ENCODE results near the gene CLEC4G.
"Not testable (repeated sequence)": the region's sequence is repeated elsewhere in the genome, so short reads cannot be mapped to it uniquely, and the experiment has no call there.

The CLEC4G gene

DNA sequence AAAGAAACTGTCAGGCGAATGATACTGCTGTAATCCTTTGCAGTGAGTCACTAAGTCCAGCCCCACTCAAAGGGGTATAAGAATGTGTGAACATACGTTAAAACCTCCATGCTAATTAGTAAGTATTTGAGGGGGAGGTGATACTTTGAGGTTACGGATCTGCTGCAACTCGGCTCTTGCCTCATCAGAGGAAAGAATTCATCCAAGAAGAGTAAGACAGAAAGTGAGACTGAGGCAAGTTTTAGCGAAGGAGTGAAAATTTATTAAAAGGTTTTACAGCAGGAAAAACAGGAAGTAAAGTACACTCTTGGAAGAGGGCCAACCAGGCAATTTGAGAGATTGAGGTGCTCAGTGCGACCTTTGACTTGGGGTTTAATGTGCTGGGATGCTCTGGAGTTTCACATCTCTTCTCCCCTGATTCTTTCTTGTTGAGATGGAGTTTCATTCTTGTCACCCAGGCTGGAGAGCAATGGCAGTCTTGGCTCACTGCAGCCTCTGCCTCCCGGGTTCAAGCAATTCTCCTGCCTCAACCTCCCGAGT is 40.9 kb upstream of the CLEC4G start:
- in situ Hi-C loops (cut with HindIII; ENCODE audit: low sequenced_read_pairs): no loop called here
- no peak overlapping the region for H3K4me3 ChIP-seq (ENCODE audit: low read depth, low read length)
- TF ChIP-seq, protein P1, sequence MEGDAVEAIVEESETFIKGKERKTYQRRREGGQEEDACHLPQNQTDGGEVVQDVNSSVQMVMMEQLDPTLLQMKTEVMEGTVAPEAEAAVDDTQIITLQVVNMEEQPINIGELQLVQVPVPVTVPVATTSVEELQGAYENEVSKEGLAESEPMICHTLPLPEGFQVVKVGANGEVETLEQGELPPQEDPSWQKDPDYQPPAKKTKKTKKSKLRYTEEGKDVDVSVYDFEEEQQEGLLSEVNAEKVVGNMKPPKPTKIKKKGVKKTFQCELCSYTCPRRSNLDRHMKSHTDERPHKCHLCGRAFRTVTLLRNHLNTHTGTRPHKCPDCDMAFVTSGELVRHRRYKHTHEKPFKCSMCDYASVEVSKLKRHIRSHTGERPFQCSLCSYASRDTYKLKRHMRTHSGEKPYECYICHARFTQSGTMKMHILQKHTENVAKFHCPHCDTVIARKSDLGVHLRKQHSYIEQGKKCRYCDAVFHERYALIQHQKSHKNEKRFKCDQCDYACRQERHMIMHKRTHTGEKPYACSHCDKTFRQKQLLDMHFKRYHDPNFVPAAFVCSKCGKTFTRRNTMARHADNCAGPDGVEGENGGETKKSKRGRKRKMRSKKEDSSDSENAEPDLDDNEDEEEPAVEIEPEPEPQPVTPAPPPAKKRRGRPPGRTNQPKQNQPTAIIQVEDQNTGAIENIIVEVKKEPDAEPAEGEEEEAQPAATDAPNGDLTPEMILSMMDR (IDR thresholded peaks at IDR 0.05; ENCODE audit: low read depth, low read length, missing control alignments): no peak
- no peak for DNase-seq (ENCODE audit: low read depth)

- in situ Hi-C loops (cut with HindIII; ENCODE audit: low sequenced_read_pairs): no loop called here
- TF ChIP-seq, protein P1 (IDR thresholded peaks at IDR 0.05; ENCODE audit: low read depth, low read length, missing control alignments): no peak
- H3K4me3 ChIP-seq (ENCODE audit: low read depth, low read length): no peak overlapping the region
- DNase-seq (ENCODE audit: low read depth): no peak
Observed at GRCh38 chr19:7771072-7771471, 39.2 kb upstream of the CLEC4G start.

GRCh38 chr19:7769171-7769570 is 37.3 kb upstream of the CLEC4G start:
- no peak for DNase-seq (ENCODE audit: low read depth)
- in situ Hi-C loops (cut with HindIII; ENCODE audit: low sequenced_read_pairs): no loop called here
- TF ChIP-seq, protein P1 (IDR thresholded peaks at IDR 0.05; ENCODE audit: low read depth, low read length, missing control alignments): no peak
- H3K4me3 ChIP-seq (ENCODE audit: low read depth, low read length): no peak overlapping the region

DNA sequence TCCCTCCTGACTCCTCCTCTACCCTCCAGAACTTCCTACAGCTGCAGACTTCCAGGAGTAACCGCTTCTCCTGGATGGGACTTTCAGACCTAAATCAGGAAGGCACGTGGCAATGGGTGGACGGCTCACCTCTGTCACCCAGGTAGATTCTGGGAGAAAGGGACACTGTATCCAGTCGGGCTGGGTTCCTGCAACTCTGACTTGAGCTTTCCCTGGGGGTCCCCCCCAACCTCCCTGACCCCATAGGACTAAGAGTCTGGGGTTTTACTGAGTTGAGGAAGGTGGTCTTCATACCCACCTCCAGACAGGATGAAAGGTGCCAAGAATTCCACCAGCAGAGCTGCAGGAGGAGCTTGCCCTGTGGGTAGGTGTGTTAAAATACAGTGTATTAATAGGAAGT is 35.6 kb upstream of the CLEC4G start:
- DNase-seq (ENCODE audit: low read depth): no peak
- no peak overlapping the region for H3K4me3 ChIP-seq (ENCODE audit: low read depth, low read length)
- in situ Hi-C loops (cut with HindIII; ENCODE audit: low sequenced_read_pairs): no loop called here
- TF ChIP-seq, protein P1 (IDR thresholded peaks at IDR 0.05; ENCODE audit: low read depth, low read length, missing control alignments): no peak

DNA sequence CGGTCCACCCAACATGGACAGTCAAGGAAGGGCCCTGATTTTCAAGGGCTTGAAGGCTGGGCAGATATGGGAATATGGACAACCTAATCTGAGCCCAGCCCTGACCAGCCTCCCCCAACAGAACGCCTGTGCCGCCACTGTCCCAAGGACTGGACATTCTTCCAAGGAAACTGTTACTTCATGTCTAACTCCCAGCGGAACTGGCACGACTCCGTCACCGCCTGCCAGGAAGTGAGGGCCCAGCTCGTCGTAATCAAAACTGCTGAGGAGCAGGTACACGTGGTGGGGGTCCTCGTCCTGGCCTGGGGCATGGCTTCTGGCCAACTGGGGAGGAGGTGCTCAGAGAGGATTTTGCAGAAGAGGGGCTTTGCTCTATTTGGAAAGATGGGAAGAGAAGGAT is 34.6 kb upstream of the CLEC4G start:
- no peak for DNase-seq (ENCODE audit: low read depth)
- TF ChIP-seq, protein P1 (IDR thresholded peaks at IDR 0.05; ENCODE audit: low read depth, low read length, missing control alignments): no peak
- H3K4me3 ChIP-seq (ENCODE audit: low read depth, low read length): no peak overlapping the region
- in situ Hi-C loops (cut with HindIII; ENCODE audit: low sequenced_read_pairs): no loop called here

DNA sequence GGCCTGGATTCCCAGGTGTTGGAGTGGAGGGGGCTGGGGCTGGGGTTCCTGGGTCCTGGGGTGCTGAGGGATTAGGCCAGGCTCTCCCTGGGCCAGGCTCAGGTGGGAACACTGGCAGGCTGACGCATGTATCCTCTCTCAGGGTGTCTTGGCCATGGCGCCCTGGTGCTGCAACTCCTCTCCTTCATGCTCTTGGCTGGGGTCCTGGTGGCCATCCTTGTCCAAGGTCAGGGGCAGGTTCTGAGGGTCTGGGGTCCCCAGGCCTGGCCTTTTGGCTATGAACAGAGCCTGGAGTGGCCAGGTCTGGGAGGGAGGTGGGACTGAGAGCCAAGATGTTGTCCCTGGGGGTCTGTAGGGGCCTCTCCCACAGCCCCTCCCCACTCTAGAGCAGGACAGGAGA is 33.1 kb upstream of the CLEC4G start:
- DNase-seq (ENCODE audit: low read depth); H3K4me3 ChIP-seq (ENCODE audit: low read depth, low read length); in situ Hi-C loops (cut with HindIII; ENCODE audit: low sequenced_read_pairs): not testable (repeated sequence)

GRCh38 chr19:7764157-7764556 is 32.2 kb upstream of the CLEC4G start:
- H3K4me3 ChIP-seq (ENCODE audit: low read depth, low read length); in situ Hi-C loops (cut with HindIII; ENCODE audit: low sequenced_read_pairs); DNase-seq (ENCODE audit: low read depth): not testable (repeated sequence)

DNA sequence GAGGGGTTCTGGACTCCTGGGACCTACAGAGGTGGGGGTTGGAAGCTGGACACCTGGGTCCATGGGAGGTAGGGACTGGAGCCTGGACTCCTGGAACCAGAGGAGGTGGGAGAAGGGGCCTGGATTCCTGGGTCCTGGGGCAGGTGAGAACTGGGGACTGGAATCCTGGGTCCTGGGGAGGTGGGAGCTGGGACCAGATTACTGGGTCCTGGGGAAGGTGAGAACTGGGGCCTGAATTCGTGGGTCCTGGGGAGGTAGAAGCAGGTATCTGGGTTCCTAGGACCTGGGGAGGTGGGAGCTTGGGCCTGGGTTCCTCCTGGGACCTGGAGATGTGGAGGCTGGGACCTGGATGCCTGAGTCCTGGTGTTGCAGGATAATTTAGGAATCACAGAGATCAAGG is 31.8 kb upstream of the CLEC4G start:
- TF ChIP-seq, protein P1 (IDR thresholded peaks at IDR 0.05; ENCODE audit: low read depth, low read length, missing control alignments): no peak
- no peak overlapping the region for H3K4me3 ChIP-seq (ENCODE audit: low read depth, low read length)
- no peak for DNase-seq (ENCODE audit: low read depth)
- in situ Hi-C loops (cut with HindIII; ENCODE audit: low sequenced_read_pairs): no loop called here
